Stimulated activated naive CD4-positive, alpha-beta T cell treated with Interleukin-2 at 50 U/mL for 16 hours (primary cell): Measurements from ENCODE around the gene TCF15.
"Not testable (repeated sequence)": the region's sequence is repeated elsewhere in the genome, so short reads cannot be mapped to it uniquely, and the experiment has no call there.

Experiments used
- DNase-seq: peaks from one replicate; lab custom pipeline; 2025; lab: John Stamatoyannopoulos, UW

TCF15 gene

GRCh38 chr20:578940-579690 is 31.0 kb downstream of the TCF15 start:
- not testable (repeated sequence) for DNase-seq

- DNase-seq, result no peak
These were observed 32.8 kb downstream of the TCF15 start for GRCh38 chr20:577167-577791.

GRCh38 chr20:576156-576555 is 34.0 kb downstream of the TCF15 start:
- no peak for DNase-seq

DNA sequence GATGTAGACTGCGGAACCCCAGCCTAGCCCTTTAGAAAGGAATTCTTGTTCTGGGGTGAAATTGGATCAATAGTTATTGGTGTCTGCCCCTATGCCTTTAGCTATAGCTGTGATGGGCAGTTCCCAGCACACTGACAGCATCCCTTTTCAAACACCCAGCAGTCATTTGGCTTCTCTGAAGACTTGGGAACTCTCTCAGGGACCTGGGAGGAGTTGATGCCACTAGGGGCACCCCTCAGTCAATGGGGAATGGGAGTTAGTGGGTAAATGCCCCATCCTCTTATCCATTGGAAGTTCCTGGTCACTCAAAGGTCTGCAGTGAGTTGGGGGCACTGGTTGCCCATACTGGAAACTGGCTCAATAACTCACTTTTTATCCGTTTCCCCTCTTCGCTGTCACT is 34.9 kb downstream of the TCF15 start:
- no peak for DNase-seq

- no peak for DNase-seq
These were observed 35.7 kb downstream of the TCF15 start for GRCh38 chr20:574297-574942.

DNA sequence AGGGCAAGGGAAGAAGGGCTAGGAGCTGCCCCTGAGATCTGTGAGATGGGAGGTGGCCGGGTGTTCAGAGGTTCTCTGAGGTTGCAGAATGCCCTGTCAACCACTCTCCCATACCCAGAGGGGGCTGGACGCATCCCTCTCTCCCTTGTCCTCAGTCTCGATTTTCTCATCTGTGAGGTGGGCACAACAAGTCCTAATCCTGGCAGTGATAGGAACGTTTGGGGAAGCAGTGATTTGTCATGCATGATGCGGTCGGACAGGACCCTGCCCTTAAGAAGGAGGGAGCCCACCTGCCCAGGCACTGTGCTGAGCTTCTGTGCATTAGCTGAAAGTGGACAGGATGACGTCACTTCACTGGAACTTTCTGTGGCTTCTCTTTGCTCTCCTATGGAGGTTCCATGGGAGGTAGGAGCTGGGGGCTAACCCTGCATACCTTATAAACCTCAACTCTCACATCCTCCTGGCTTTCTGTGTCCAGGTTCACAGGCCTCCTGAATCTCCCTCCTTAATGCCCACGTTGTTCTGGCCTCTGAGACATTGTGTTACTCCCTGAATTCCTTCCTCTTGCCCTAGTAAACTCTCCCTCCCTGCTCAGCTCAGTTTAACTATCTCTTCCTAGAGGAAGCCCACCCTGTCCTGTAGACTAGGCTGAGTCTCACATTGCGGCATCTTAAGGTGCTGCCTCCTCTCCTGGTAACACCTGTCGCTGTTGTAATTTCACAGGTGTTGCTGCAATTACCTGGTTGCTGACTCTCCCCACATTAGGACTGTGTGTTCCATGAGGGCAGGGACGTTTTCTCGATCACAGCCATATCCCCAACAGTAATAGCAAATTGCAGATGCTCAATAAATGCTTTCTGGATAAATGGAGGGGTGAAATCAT is 36.5 kb downstream of the TCF15 start:
- DNase-seq, result no peak

DNA sequence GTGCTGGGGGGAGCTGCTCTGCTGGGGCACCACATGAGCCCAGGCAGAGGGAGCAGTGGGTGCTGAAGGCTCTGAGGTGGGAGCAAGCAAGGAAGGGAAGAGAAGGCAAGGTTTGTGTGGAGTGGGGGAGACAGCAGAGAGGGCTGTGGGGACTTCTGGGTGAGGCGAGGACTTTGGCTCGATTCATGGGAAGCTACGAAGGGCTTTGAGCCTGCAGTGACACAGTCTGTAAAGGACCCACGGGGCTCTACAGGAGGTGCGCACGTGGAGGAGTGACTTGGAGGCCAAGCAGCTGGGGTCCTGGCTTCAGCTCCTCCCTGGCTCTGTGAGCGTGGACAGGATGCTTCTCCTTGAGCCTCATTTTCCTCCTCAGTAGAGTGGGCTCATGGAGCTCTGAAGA is 37.4 kb downstream of the TCF15 start:
- no peak for DNase-seq

DNA sequence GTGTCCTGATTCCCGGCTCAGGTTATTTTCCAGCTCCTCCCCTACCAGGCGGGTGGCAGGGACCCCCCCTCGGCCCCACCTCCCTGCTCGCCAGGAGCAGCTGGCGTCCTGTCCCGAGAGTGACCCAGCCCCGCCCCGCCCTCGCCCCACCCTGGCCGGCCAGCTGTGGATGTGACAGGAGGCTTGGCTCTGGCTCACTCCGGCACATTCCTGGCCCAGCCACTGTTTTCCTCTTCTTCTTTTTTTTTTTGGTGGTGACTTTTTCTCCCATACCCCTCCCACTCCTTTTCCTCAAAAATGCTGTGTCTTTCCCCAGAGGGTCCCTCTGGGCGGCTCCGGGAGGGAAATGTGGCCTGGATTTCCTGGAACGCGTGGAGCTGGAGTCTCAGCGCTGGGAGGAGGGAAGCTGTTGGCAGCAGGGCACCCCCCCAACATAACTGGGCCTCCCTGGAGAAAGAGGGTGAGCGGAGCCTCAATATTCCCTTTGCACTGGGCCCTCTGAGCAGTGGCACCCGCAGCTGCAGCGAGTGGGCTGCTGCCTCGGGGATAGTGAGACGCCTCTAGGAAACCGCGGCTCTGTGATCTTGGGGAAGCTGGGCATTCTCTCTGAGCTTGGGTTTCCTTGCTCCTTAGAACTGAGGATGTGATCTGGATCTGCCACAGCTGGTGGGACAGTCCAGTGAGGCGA is 38.2 kb downstream of the TCF15 start:
- no peak for DNase-seq

- DNase-seq, result no peak
These were observed 41.3 kb downstream of the TCF15 start for GRCh38 chr20:568673-569415.

GRCh38 chr20:568097-568652 is 41.9 kb downstream of the TCF15 start:
- DNase-seq, result no peak

GRCh38 chr20:564192-564591 is 45.9 kb downstream of the TCF15 start:
- DNase-seq, result no peak

- DNase-seq, result no peak
These were observed 46.9 kb downstream of the TCF15 start for GRCh38 chr20:563187-563586.

DNA sequence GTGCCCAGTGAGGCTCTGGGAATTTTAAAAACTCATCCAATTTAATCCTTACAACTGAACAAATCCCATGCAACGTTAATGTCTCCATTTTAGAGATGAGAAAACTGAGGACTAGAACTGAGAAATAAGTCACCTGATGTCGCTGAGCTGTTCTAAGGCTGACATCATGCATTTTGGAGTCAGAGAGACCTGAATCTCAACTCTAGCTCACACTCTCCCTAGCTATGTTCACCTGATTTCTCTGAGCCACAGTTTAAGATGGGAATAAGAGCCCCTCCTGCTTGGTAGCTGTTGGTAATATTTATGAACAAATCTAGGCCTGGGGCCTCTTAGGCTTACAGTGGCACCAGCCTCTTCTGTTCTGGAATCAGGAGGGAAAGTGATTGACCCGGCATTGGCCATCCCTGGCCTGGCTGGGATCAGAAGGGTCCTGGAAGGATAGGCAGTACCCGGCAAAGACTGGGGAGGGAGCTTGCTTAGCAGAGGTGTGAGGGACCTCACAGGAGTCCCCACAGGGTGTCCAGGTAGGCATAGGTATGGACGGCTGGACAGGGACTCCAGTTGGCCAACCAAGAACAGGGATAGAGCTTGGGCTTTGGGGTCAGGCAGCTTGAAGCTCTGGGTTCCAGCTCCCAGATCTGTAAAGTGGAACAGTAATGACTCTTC is 47.7 kb downstream of the TCF15 start:
- no peak for DNase-seq

DNA sequence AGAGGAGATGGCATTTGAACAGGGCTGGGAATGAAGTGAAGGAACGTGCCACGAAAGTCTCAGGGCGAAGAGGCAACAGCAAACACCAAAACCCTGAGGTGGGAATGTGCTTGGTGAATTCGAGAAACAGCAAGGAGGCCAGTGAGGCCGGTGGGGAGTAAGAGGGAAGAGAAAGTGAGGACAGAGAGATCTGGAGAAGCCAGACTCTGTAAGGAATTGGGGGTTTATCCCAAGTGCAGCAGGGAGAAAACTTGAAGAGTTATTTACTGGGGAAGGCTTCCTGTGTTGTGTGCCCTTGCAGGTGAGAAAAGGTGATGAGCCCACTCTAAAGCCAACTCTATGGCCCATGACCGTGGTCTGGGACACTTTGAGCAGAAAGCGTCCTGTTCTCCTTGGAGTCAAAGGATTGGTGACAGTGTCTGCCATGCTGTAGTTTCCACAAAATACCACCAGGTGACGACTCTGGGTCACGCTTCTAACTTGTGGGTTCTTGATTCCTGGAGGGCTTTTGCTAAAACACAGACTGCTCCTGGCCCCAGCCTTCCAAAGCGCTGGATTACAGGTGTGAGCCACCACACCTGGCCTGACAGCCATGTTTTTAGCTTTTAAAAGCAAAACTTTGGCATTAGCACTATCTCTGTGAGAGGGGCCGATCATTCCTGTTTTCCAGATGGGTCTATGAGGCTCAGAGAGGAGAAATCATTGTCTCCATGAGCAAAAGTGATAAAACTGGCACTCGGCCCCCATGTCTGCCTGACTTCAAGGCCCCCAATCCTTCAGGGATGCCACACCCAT is 48.5 kb downstream of the TCF15 start:
- DNase-seq, result peak; percentile 12

DNA sequence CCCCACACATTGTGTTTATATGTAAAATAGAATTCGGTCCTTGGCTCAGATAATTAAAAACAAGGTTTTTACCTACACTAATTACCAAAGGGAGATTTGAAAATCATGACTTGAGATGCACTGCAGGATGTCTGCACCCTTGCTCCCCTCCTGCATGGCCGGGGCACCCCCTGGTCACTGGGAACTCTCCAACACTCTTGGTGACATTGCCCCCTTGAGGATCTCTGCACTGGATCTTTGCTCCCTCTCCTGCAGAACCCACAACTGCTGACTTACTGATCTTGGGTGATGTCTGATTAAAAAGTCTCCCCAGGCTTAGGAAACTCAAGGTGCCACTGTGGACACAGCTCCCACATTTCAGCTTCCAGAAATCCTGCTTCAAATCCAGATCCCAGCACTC is 49.4 kb downstream of the TCF15 start:
- DNase-seq, result no peak

- DNase-seq, result no peak
These were observed 52.0 kb downstream of the TCF15 start for GRCh38 chr20:558117-558516.

DNA sequence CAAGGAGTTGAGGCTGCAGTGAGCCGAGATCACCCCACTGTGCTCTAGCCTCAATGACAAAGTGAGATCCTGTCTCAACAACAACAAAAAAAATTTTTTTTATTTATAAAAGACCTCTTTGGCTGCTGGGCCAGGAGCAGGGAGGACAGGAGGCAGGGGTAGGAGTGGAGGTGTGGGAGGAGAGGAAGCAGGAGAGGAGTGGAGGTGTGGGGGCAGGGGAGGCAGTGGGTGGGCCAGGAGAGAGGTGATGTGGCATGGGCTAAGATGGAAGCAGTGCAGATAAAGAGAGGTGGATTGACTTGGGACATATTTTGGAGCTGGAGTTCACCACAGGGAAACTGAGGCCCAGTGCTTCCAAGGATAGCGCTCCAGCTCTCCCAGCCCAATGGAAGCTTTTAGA is 53.1 kb downstream of the TCF15 start:
- no peak for DNase-seq

GRCh38 chr20:555976-556385 is 54.1 kb downstream of the TCF15 start:
- DNase-seq, result no peak
